ENCODE results near the gene CDC6.

- no peak for TF ChIP-seq MYNN (tag by site-specific recombination; IDR thresholded peaks at IDR 0.05; ENCODE audit: borderline replicate concordance)
- no peak for TF ChIP-seq CTCF (tag by site-specific recombination; IDR thresholded peaks at IDR 0.05)
- TF ChIP-seq REST (tag by site-specific recombination; IDR thresholded peaks at IDR 0.05) = no peak
- no peak for TF ChIP-seq ZNF311 (tag by site-specific recombination; IDR thresholded peaks at IDR 0.05; ENCODE audit: borderline replicate concordance)
- TF ChIP-seq ELK4 (IDR thresholded peaks at IDR 0.05; ENCODE audit: borderline replicate concordance, low read depth, low read length) = no peak
- no peak for TF ChIP-seq ZBTB49 (tag by site-specific recombination; IDR thresholded peaks at IDR 0.05; ENCODE audit: low read depth)
- TF ChIP-seq ZSCAN4 (tag by site-specific recombination; IDR thresholded peaks at IDR 0.05) = no peak
- no peak for TF ChIP-seq ZNF518A (tag by site-specific recombination; conservative IDR thresholded peaks at IDR 0.05; ENCODE audit: low read depth)
- TF ChIP-seq ZNF146 (tag by site-specific recombination; IDR thresholded peaks at IDR 0.05) = no peak
Measured at GRCh38 chr17:40260528-40260927, 27.2 kb upstream of the CDC6 start.

Data from HEK293 (cell line).